ENCODE measurements around the gene BSPRY. TPM values are rescaled to one million over a fixed set of nuclear protein-coding genes. Genes with fewer than 3 reads are reported as not detected.

BSPRY gene
- total and polyA plus RNA-seq, 7 donors: 0.03 TPM; not detected in 5

GRCh38 chr9:113409481-113409880, 60.1 kb downstream of the BSPRY start:
- intact Hi-C loops (cut with DNase I): loop anchor here (5.0 to 10.0 kb wide), 3 partner anchors 95 to 255 kb away; partner anchors contain the start of gene SLC31A2 (in 1 of the 2)
- DNase-seq: no peak
- WGBS, 3 donors: 31 to 36% (median 31%) methylated on average over 10 of the region's 10 CpGs

DNA sequence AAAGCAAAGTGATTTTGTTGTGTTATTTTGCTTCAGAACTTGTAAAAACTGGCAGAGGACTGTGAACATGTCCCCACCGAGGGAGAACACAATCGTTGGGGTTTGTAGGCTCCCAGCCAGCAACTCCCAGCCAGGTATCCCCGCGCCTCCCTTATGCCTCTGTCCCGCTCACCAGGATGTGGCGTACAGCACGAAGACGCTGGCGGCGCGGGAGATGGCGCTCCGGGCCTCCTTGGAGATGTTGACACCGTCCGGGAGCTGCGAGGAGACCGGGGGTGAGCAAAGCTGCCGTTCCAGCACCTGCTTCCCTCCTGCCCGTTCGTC, 60.5 kb downstream of the BSPRY start:
- peak overlapping the region; percentile 95 for H3K4me3 ChIP-seq
- no peaks in the 10 kb centered on the region for H3K9me3 ChIP-seq
- 0% methylated on average over 20 of the region's 20 CpGs for WGBS, 3 donors
- DNase-seq: no peak
- no peak for TF ChIP-seq CTCF (IDR thresholded peaks at IDR 0.05)
- peaks cover 5% of the 10 kb centered on the region for H3K4me1 ChIP-seq
- intact Hi-C loops (cut with DNase I): loop anchor here (5.0 to 10.0 kb wide), 3 partner anchors 95 to 255 kb away; partner anchors contain the start of gene SLC31A2 (in 1 of the 2)
- no peaks in the 10 kb centered on the region for H3K27me3 ChIP-seq (ENCODE audit: insufficient read depth in 3 of 3, low read length in 2 of 3)
- peak in 3 of 4 donors; percentile 0 to 1 (median 0) for ATAC-seq
- H3K27ac ChIP-seq: peak overlapping the region; percentile 97
- H3K36me3 ChIP-seq (ENCODE audit: insufficient read depth in 1 of 2, low read depth in 1 of 2): peaks cover 9 to 22% of the 10 kb centered on the region in 2 donors

More at GRCh38 chr9:113409481-113409880, 60.1 kb downstream of the BSPRY start:
- Histone ChIP-seq H3K9me3 (no peaks in the 10 kb centered on the region), H3K4me3 (peak overlapping the region; percentile 95), H3K27ac (peak overlapping the region; percentile 97), H3K27me3 (ENCODE audit: insufficient read depth in 3 of 3, low read length in 2 of 3) (no peaks in the 10 kb centered on the region), H3K36me3 (ENCODE audit: insufficient read depth in 1 of 2, low read depth in 1 of 2) (peaks cover 9 to 22% of the 10 kb centered on the region in 2 donors), H3K4me1 (peaks cover 5% of the 10 kb centered on the region)
- no peak for ATAC-seq
- TF ChIP-seq CTCF (IDR thresholded peaks at IDR 0.05): no peak

- WGBS, 3 donors: 0 to 1% (median 0%) methylated on average over 61 of the region's 61 CpGs
- ATAC-seq (peak; percentile 98 to 99 (median 98)), DNase-seq (peak; percentile 96 to 97)
- TF ChIP-seq CTCF (IDR thresholded peaks at IDR 0.05): no peak
- H3K4me1 ChIP-seq: peaks cover 5% of the 10 kb centered on the region
- peak within 1 kb of the TSS; percentile 97 for H3K27ac ChIP-seq
- intact Hi-C loops (cut with DNase I): no loop called here
- H3K36me3 ChIP-seq (ENCODE audit: insufficient read depth in 1 of 2, low read depth in 1 of 2): peaks cover 9 to 22% of the 10 kb centered on the region in 2 donors
- H3K9me3 ChIP-seq: no peaks in the 10 kb centered on the region
- no peaks in the 10 kb centered on the region for H3K27me3 ChIP-seq (ENCODE audit: insufficient read depth in 3 of 3, low read length in 2 of 3)
- H3K4me3 ChIP-seq: peak within 1 kb of the TSS; percentile 95
Measured at GRCh38 chr9:113410207-113410864, 61.0 kb downstream of the BSPRY start, which contains the start of the genes C9orf43 and POLE3. Gene C9orf43, plus strand, starts transcription at chr9:113410747. Its CDS starts 2,747 bp downstream, at chr9:113413494. Gene POLE3, minus strand, starts transcription at chr9:113410675. Its CDS starts 382 bp downstream, at chr9:113410293.

GRCh38 chr9:113416149-113416721, 66.9 kb downstream of the BSPRY start:
- 47 to 62% (median 56%) methylated on average over 3 of the region's 3 CpGs for WGBS, 3 donors
- Histone ChIP-seq H3K27ac (peak overlapping the region; percentile 34), H3K4me1 (no peaks in the 10 kb centered on the region), H3K4me3 (no peak overlapping the region), H3K27me3 (ENCODE audit: insufficient read depth in 3 of 3, low read length in 2 of 3) (no peaks in the 10 kb centered on the region), H3K9me3 (no peaks in the 10 kb centered on the region), H3K36me3 (ENCODE audit: insufficient read depth in 1 of 2, low read depth in 1 of 2) (no peaks in the 10 kb centered on the region)
- ATAC-seq: no peak
- DNase-seq: no peak
- intact Hi-C loops (cut with DNase I): no loop called here
- no peak for TF ChIP-seq CTCF (IDR thresholded peaks at IDR 0.05)
